ENCODE results near the gene TTLL4.

TTLL4 gene

GRCh38 chr2:218710687-218711549, at the start of gene TTLL4:
Gene TTLL4 (plus strand): TSS chr2:218710835. CDS start chr2:218737677, 26,842 bp downstream.
- DNase-seq, result peak; percentile 79

- no peak for DNase-seq
Measured at GRCh38 chr2:218662377-218662776, 48.3 kb upstream of the TTLL4 start.

- DNase-seq, result no peak
Measured at GRCh38 chr2:218662827-218663226, 47.8 kb upstream of the TTLL4 start.

GRCh38 chr2:218663901-218664300, 46.7 kb upstream of the TTLL4 start:
- DNase-seq, result no peak

- DNase-seq, result no peak
Measured at GRCh38 chr2:218664653-218665052, 46.0 kb upstream of the TTLL4 start.

GRCh38 chr2:218671097-218671653, 39.5 kb upstream of the TTLL4 start:
- no peak for DNase-seq

- DNase-seq, result peak; percentile 70
Measured at GRCh38 chr2:218671654-218672566, 38.7 kb upstream of the TTLL4 start, which contains the start of the genes RNF25 and STK36. Gene RNF25 (minus strand): TSS chr2:218672002. CDS start chr2:218671970, 32 bp downstream. Gene STK36 (plus strand): TSS chr2:218672086. CDS start chr2:218672830, 744 bp downstream.

- no peak for DNase-seq
Measured at GRCh38 chr2:218679119-218679518, 31.5 kb upstream of the TTLL4 start.

GRCh38 chr2:218680061-218680460, 30.6 kb upstream of the TTLL4 start:
- no peak for DNase-seq

- peak; percentile 21 for DNase-seq
Measured at GRCh38 chr2:218687400-218688060, 23.1 kb upstream of the TTLL4 start.

GRCh38 chr2:218691234-218691633, 19.4 kb upstream of the TTLL4 start:
- no peak for DNase-seq

- no peak for DNase-seq
Measured at GRCh38 chr2:218694405-218695145, 16.1 kb upstream of the TTLL4 start.

- no peak for DNase-seq
Measured at GRCh38 chr2:218698885-218699284, 11.8 kb upstream of the TTLL4 start.

GRCh38 chr2:218701806-218702205, 8.8 kb upstream of the TTLL4 start:
- DNase-seq, result no peak

- DNase-seq, result no peak
Measured at GRCh38 chr2:218703341-218703740, 7.3 kb upstream of the TTLL4 start.

- DNase-seq, result no peak
Measured at GRCh38 chr2:218708086-218708485, 2.5 kb upstream of the TTLL4 start.

- DNase-seq, result no peak
Measured at GRCh38 chr2:218709908-218710307, 727 bp upstream of the TTLL4 start.

GRCh38 chr2:218710334-218710686, 325 bp upstream of the TTLL4 start:
- no peak for DNase-seq

GRCh38 chr2:218711550-218711929, 905 bp downstream of the TTLL4 start:
- DNase-seq, result no peak

- DNase-seq, result no peak
Measured at GRCh38 chr2:218713922-218714321, 3.3 kb downstream of the TTLL4 start.

GRCh38 chr2:218716070-218716469, 5.4 kb downstream of the TTLL4 start:
- DNase-seq, result no peak

- peak; percentile 53 for DNase-seq
Measured at GRCh38 chr2:218717262-218717661, 6.6 kb downstream of the TTLL4 start.
